ACC112 (cell line): ENCODE measurements around the gene QSER1.

ENCODE experiments used
- H2AFZ ChIP-seq: fragments of 200-600 bp; sonication (generic); one replicate; pipeline ENCODE4 v1.6.0; 2017; ENCODE audit warnings: antibody characterized with exemption, low read length; ENCODE audit not compliant: unreplicated experiment
- H3K27ac ChIP-seq: fragments of 200-600 bp; sonication (generic); 2 replicates; pipeline ENCODE4 v1.5.1; 2014; ENCODE audit warnings: low read depth, mild to moderate bottlenecking, antibody characterized with exemption, low read length, moderate library complexity
- H3K27me3 ChIP-seq: fragments of 200-600 bp; sonication (generic); 2 replicates; pipeline ENCODE4 v1.6.1; 2014; ENCODE audit warnings: mild to moderate bottlenecking, antibody characterized with exemption, low read length, moderate library complexity, mixed read lengths; ENCODE audit not compliant: insufficient read depth
- H3K36me3 ChIP-seq: fragments of 200-600 bp; sonication (generic); 2 replicates; pipeline ENCODE4 v1.6.1; 2016; ENCODE audit warnings: mild to moderate bottlenecking, antibody characterized with exemption, low read length, moderate library complexity, mixed read lengths; ENCODE audit not compliant: insufficient read depth
- H3K4me1 ChIP-seq: fragments of 200-600 bp; sonication (generic); one replicate; pipeline ENCODE4 v1.6.1; 2016; ENCODE audit warnings: low read length, mixed read lengths; ENCODE audit not compliant: insufficient read depth, unreplicated experiment, control insufficient read depth
- H3K4me3 ChIP-seq: fragments of 200-600 bp; sonication (generic); 2 replicates; pipeline ENCODE4 v1.5.1; 2014; ENCODE audit warnings: mild to moderate bottlenecking, low read depth, low read length
- H3K79me2 ChIP-seq: fragments of 200-600 bp; sonication (generic); one replicate; pipeline ENCODE4 v1.6.0; 2016; ENCODE audit warnings: low read length; ENCODE audit not compliant: control insufficient read depth, unreplicated experiment, insufficient read depth

Gene QSER1

DNA sequence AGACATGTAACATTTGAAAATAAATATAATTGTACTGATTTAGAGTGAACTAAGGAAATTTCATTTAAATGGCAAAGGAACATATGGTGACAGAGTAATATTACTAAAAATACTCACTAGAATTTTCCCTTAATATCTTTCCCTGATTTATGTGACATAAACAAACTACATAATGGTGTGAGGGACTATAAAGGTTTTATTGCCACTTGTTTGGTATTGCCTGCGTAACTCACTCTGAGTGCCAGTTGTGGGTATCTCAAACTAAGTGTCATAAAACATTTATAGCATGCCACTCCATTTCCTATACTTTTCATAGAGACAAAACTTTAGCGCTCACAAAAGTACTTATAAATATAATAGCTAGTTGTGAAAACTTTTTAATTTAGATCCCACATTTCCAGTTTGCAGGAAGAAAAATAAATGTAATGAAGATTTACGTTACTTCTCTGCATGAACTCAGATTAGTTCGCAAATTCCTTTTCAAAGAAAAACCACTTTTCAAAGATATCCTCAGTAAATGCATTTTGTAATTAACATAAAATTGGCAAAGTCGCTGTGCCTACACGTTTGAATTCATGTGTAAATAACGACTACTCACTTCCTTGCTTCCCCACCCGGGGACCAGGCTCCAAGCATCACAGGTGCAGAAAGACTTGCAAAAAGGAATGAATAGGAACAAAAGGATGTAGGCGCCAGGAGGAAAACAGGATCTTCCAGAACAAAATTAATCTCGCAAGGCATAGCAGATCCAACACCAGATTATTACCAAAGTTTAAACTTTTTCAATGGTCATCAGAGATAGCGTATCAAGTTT lies 1.6 kb upstream of the QSER1 start:
- H2AFZ ChIP-seq: no peak overlapping the region
- H3K4me3 ChIP-seq: peak overlapping the region; percentile 84
- H3K36me3 ChIP-seq: no peaks in the 10 kb centered on the region
- H3K4me1 ChIP-seq: peaks cover 11% of the 10 kb centered on the region
- H3K27ac ChIP-seq: no peak overlapping the region
- H3K79me2 ChIP-seq: peaks cover 30% of the 10 kb centered on the region
- H3K27me3 ChIP-seq: no peaks in the 10 kb centered on the region

DNA sequence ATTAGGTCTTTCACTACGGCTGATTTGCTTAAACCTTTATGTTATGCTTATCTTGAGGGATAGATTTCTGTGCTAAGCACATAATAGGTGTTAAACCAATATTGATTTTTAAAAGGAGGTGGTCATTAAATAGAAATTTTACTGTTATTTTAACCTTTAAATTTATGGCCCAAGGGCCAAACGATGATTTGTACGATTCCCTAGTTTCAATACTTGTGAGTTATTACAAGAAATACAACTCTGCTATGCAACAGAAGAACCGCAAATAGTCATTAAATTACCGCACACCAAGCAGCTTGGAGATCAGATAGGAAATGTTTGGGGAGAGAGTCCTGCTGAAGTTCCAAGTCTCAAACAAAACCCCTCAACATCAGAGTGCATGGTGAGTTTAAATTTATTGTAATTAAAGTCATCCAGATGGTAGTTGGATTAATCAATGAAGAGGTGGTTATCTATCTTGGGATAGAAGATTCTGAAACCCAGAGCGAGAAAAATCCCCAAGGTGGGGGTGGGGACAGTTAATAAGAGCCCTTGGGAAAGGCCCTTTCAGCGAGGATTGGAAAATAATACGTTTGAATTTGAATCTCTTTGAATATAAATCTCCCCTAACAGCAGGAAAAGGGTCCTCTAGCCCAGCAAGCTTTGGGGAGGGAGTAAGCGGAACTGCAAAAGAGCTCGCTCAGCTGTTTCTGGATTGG lies 805 bp upstream of the QSER1 start:
- H3K4me1 ChIP-seq: peaks cover 11% of the 10 kb centered on the region
- peaks cover 36% of the 10 kb centered on the region for H3K79me2 ChIP-seq
- H3K4me3 ChIP-seq: peak overlapping the region; percentile 84
- no peaks in the 10 kb centered on the region for H3K36me3 ChIP-seq
- no peaks in the 10 kb centered on the region for H3K27me3 ChIP-seq
- H2AFZ ChIP-seq: peak overlapping the region; percentile 87
- peak overlapping the region; percentile 72 for H3K27ac ChIP-seq

DNA sequence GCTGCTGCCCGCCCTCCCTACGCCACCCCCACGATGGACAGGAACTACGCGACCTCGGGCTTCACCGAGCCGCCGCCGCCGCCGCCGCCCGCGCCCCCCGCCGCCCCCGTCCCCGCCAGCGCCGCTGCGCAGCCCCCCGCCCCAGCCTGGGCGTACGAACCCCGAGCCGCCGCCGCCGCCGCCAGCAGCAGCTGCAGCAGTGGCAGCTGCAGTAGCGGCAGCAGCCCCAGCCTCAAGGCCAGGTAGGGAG lies 407 bp downstream of the QSER1 start:
- H3K4me3 ChIP-seq: peak overlapping the region; percentile 84
- no peaks in the 10 kb centered on the region for H3K27me3 ChIP-seq
- peak overlapping the region; percentile 78; the same call in 1 of the 2 replicates for H3K27ac ChIP-seq
- no peaks in the 10 kb centered on the region for H3K36me3 ChIP-seq
- peak overlapping the region; percentile 70 for H2AFZ ChIP-seq
- H3K79me2 ChIP-seq: peaks cover 48% of the 10 kb centered on the region
- H3K4me1 ChIP-seq: peaks cover 11% of the 10 kb centered on the region

DNA sequence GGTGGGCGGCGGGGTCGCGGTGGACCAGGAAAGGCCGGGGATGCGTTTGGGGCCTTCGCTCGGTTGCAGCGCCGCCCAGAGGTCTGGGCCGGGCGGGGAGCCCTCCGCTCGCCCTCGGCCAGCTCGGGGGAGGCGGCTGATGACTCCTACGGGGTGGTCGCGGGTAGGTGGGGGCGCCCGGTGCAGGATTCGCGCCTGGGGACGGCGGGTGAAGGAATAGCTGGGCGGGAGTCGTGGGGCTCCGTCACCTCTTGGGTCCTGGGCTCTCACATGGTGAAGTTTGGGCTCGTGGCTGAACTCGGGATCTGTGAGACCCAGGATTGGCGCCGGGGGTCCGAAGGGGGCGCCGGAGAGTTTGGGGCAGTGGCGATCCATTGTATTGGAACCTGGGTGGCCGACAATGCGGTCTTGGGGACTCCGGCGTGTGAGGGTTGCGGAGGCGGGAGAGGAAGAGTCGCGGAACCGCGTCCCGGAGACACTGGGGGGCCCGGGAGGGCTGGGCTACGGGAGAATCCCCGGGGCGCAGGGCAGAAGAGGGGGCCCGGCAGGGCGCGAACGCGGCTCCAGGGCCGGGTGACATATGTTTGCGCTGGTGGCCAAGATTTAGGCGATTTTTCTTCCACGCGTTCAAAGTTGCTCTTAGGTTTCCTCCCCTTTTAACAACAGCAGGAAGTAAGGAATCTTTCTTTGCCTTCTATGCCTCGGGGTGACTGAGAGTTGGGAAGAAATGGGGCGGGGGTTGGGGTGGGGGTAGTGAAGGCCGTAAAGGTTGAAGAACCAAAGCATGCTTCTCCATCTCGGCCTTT lies 935 bp downstream of the QSER1 start:
- peaks cover 51% of the 10 kb centered on the region for H3K79me2 ChIP-seq
- no peaks in the 10 kb centered on the region for H3K36me3 ChIP-seq
- peak overlapping the region; percentile 84 for H3K4me3 ChIP-seq
- peak overlapping the region; percentile 78 for H3K27ac ChIP-seq
- H3K27me3 ChIP-seq: no peaks in the 10 kb centered on the region
- peaks cover 10% of the 10 kb centered on the region for H3K4me1 ChIP-seq
- peak overlapping the region; percentile 70 for H2AFZ ChIP-seq

DNA sequence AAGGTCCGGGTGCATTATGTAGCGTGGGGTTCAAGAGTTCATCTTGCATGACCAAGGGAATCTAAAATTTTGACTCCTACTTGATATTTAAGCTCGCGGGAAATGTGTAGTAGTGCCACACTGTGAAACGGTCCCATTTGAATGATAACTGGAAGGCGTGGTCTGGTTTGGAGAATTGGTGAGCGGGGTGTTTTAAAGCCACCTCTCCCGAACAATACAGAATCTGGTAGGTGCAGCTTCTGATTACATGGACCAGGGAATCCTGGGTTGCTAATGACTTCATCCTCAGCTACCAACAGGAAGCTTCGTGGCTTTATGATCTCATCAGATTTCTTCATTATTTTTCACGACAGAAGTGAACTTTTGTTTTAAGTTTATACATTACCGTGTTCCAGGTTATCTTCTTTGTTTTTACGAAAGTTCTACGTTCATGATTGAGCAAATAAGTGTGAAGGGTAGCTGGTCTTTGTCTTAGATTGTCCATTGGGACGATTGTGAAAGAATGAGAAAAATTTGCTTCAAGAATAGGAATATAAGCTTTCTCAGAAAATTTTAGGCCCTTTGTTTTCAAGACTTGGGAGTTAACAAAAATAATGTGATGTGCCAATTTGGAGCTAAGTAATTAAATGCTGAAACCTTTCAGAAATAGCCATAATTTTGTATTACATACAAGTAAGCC lies 1.7 kb downstream of the QSER1 start:
- peaks cover 58% of the 10 kb centered on the region for H3K79me2 ChIP-seq
- H3K4me3 ChIP-seq: peak overlapping the region; percentile 84
- H3K27ac ChIP-seq: peak overlapping the region; percentile 78
- peak overlapping the region; percentile 34 for H2AFZ ChIP-seq
- peaks cover 4% of the 10 kb centered on the region for H3K4me1 ChIP-seq
- H3K36me3 ChIP-seq: no peaks in the 10 kb centered on the region
- H3K27me3 ChIP-seq: no peaks in the 10 kb centered on the region

DNA sequence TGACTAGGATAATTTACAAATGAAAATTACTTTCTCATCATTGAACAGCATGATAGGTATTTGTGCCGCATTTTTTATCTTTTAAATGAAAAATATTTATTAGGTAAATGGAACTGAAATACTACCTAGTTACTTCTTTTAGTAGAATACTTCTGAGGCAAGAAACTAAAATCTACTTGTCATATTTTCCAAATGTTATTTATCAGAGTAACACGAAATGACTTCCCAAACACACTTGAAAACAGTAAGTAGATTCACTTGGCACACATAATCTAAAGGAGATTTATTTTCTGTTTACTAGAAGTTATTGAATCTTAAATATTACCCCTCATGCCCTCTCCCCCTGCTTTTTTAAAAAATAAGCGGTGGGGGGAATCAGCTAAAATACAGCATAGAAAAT lies 2.3 kb downstream of the QSER1 start:
- Histone ChIP-seq H3K27me3 (no peaks in the 10 kb centered on the region), H3K79me2 (peaks cover 64% of the 10 kb centered on the region), H2AFZ (peak overlapping the region; percentile 34), H3K36me3 (no peaks in the 10 kb centered on the region), H3K27ac (peak overlapping the region; percentile 78), H3K4me1 (peaks cover 4% of the 10 kb centered on the region), H3K4me3 (peak overlapping the region; percentile 84)

DNA sequence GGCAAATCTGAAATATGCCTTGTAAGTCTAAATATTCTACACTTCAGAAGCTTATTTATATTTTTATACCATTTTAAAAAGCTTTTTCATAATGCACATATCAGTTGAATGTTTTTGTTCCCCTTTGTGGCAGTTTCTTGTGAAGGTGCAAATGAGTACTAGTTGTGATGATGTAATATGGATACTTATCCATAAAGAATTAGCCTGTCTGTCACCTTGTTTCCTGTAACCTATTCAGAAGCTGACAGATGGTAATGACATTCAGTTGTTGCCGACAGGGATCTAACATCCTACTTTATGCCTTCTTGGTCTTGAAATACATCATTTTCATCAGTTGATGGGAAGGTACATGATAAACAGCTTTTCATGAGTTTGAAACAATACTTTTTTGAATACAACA lies 2.9 kb downstream of the QSER1 start:
- H3K27me3 ChIP-seq: no peaks in the 10 kb centered on the region
- no peak overlapping the region for H2AFZ ChIP-seq
- peaks cover 4% of the 10 kb centered on the region for H3K4me1 ChIP-seq
- H3K4me3 ChIP-seq: peak overlapping the region; percentile 84; the same call in 1 of the 2 replicates
- no peaks in the 10 kb centered on the region for H3K36me3 ChIP-seq
- H3K27ac ChIP-seq: no peak overlapping the region
- peaks cover 69% of the 10 kb centered on the region for H3K79me2 ChIP-seq

DNA sequence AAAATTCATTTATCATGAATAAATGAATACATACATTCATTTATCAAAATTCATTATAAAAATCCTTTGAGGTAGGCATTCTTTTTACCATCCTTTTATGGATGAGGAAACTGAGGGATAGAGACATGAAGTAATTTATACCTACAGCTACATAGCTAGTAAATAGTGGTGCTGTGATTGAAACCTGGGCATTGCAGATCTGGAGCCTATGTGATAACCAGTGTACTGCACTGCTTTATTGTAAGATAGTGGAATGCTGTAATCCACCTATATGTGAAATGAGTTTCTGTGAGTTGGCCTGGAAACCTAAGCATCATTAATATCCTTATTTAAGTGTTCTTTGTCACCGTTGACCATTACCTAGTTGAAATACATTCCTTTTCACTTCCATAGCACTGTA lies 4.5 kb downstream of the QSER1 start:
- H3K36me3 ChIP-seq: no peaks in the 10 kb centered on the region
- H3K4me1 ChIP-seq: peaks cover 4% of the 10 kb centered on the region
- H3K79me2 ChIP-seq: peaks cover 82% of the 10 kb centered on the region
- no peak overlapping the region for H3K4me3 ChIP-seq
- H2AFZ ChIP-seq: no peak overlapping the region
- no peak overlapping the region for H3K27ac ChIP-seq
- no peaks in the 10 kb centered on the region for H3K27me3 ChIP-seq

DNA sequence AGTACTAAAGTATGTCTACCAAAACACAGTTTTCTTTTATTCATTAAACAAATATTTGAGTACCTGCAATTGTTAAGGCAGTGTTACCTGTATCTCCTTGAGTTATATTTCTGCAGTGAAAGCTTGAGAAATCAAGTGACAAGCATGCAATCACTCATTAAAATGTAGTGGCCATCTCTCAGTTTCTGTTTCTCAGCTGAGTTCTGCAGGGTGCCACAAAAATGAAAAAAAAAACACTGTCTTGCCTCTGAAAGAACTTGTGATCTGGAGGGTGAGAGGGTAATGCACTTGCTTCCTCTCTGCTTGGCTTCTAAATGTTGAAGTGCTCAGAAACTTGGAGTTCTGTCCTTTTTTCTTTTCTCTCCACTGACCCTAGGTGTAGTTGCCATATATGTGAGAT lies 6.8 kb downstream of the QSER1 start:
- Histone ChIP-seq H3K79me2 (peaks cover 85% of the 10 kb centered on the region), H3K4me1 (peaks cover 4% of the 10 kb centered on the region), H3K27me3 (no peaks in the 10 kb centered on the region), H3K27ac (no peak overlapping the region), H2AFZ (no peak overlapping the region), H3K36me3 (no peaks in the 10 kb centered on the region), H3K4me3 (no peak overlapping the region)

DNA sequence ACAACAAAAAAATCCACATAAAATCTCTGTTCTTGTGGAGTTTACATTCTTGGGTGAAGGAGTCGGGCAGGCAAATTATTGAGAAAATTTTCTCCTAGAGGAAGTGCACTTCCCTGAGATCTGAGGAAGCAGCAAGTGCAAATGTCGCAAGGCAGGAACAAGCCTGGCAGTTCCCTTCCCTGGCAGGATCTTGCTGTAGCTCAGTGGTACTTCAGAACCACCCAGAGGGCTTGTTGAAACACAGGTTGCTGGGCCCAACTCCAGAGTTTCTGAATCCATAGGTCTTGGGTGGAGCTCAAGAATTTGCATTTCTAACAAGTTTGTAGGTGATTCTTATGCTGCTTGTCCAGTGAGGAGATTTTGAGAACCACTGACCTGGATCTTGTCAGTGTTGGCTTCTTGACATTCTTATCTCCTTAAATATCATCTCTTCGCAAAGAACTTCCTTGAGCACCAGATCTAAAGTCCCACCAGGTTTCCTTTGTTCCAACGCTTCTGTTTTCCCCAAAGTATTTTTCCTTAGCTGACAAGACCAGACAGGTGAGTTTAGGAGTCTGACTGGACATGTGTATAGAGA lies 9.6 kb downstream of the QSER1 start:
- Histone ChIP-seq H3K27me3 (no peaks in the 10 kb centered on the region), H3K36me3 (no peaks in the 10 kb centered on the region), H2AFZ (no peak overlapping the region), H3K79me2 (peaks cover 80% of the 10 kb centered on the region), H3K4me1 (peaks cover 3% of the 10 kb centered on the region), H3K27ac (no peak overlapping the region), H3K4me3 (no peak overlapping the region)
